A549 (cell line): ENCODE data around the gene KLHL29. TPM values are rescaled to one million over a fixed set of nuclear protein-coding genes. Genes with fewer than 3 reads are reported as not detected.

Experiments
- ATAC-seq, 2 experiments: fragments of 200-7000 bp in 1 of 2; fragments of >200 bp in 1 of 2; cut with Nextera tagmentation in 1 of 2; cut with Tn5 transposase in 1 of 2; 3 replicates each; pipeline versions ENCODE4 v1.8.0 to v1.9.1; 2018 to 2020; ENCODE audit warnings: mild to moderate bottlenecking in 1 of 2, moderate library complexity in 1 of 2
- CTCF ChIA-PET: fragments of 300-600 bp; sonication (Branson Sonifier 250); formaldehyde crosslinking; extraction: SDS; loops from one replicate; lab custom pipeline; 2021; ENCODE audit warnings: antibody characterized with exemption, inconsistent platforms; lab: Yijun Ruan, JAX
- POLR2A ChIA-PET: fragments of 350-600 bp; formaldehyde crosslinking; extraction: SDS; loops from one replicate; lab custom pipeline; 2021; ENCODE audit warnings: antibody characterized with exemption, inconsistent platforms; lab: Yijun Ruan, JAX
- DNase-seq, 2 experiments: peaks; one replicate each; pipeline versions ENCODE4 v3.0.0 to v3.0.0-alpha.2; 2011 to 2016; ENCODE audit warnings: low read depth in 1 of 2, low spot score in 1 of 2
- FAIRE-seq: peaks from 2 replicates; lab custom pipeline; 2011; peaks lifted over from hg19 to GRCh38; lab: Jason Lieb, UNC
- H3K27ac ChIP-seq, 2 experiments: fragments of >200 bp; sonication (Bioruptor Twin); formaldehyde crosslinking; 3 replicates each; pipeline ENCODE4 v1.5.1; 2016 to 2017
- H3K4me1 ChIP-seq: fragments of >200 bp; sonication (Bioruptor Twin); formaldehyde crosslinking; 3 replicates; pipeline ENCODE4 v1.6.1; 2016
- H3K4me2 ChIP-seq: fragments of >200 bp; sonication (Bioruptor Twin); formaldehyde crosslinking; 3 replicates; pipeline ENCODE4 v1.6.1; 2016
- H3K4me3 ChIP-seq: fragments of >200 bp; sonication (Bioruptor Twin); formaldehyde crosslinking; 3 replicates; pipeline ENCODE4 v1.5.1; 2016
- H3K9me3 ChIP-seq: fragments of >200 bp; sonication (Bioruptor Twin); formaldehyde crosslinking; 3 replicates; pipeline ENCODE4 v1.6.1; 2016
- ATOH8 ChIP-seq: fragments of 250-450 bp; sonication (Bioruptor Pico); IDR thresholded peaks from 2 replicates; pipeline ENCODE4 v1.5.0; 2020; ENCODE audit warnings: low read depth, mild to moderate bottlenecking, moderate library complexity
- BCL3 ChIP-seq: fragments of >200 bp; sonication (Bioruptor Twin); formaldehyde crosslinking; IDR thresholded peaks from 3 replicates; pipeline ENCODE4 v1.6.1; 2016
- CBX8 ChIP-seq: fragments of 200-600 bp; sonication (generic); IDR thresholded peaks from 2 replicates; pipeline ENCODE4 v1.6.1; 2016
- E2F6 ChIP-seq: IDR thresholded peaks from 2 replicates; pipeline ENCODE4 v1.6.1; 2012; ENCODE audit warnings: low read depth, borderline replicate concordance
- ELK1 ChIP-seq: fragments of 150-350 bp; IDR thresholded peaks from 2 replicates; pipeline ENCODE4 v1.6.1; 2014; ENCODE audit warnings: low read depth, mild to moderate bottlenecking, low read length
- FOSB ChIP-seq: fragments of 250-450 bp; sonication (Bioruptor Pico); IDR thresholded peaks from 2 replicates; pipeline ENCODE4 v1.5.0; 2020; ENCODE audit warnings: mild to moderate bottlenecking, moderate library complexity
- HMGXB4 ChIP-seq: fragments of 250-450 bp; sonication (Bioruptor Pico); IDR thresholded peaks from 2 replicates; pipeline ENCODE4 v1.5.0; 2021; ENCODE audit warnings: mild to moderate bottlenecking, moderate library complexity, borderline replicate concordance
- HOXA7 ChIP-seq: fragments of 250-450 bp; sonication (Bioruptor Pico); IDR thresholded peaks from 2 replicates; pipeline ENCODE4 v1.5.0; 2020; ENCODE audit warnings: mild to moderate bottlenecking, moderate library complexity
- HOXB13 ChIP-seq: fragments of 250-450 bp; sonication (Bioruptor Pico); IDR thresholded peaks from 2 replicates; pipeline ENCODE4 v1.5.0; 2020; ENCODE audit warnings: low read depth, mild to moderate bottlenecking, moderate library complexity
- JUN ChIP-seq, 2 experiments: fragments of >200 bp; sonication (Bioruptor Twin); formaldehyde crosslinking; IDR thresholded peaks; 2 replicates in 1 of 2; 3 replicates in 1 of 2; pipeline ENCODE4 v1.6.1; 2016 to 2017
- KDM5A ChIP-seq: fragments of 200-600 bp; sonication (generic); IDR thresholded peaks from 2 replicates; pipeline ENCODE4 v1.6.1; 2016; ENCODE audit warnings: antibody characterized with exemption, mild to moderate bottlenecking
- MAX ChIP-seq: IDR thresholded peaks from 2 replicates; pipeline ENCODE4 v1.6.1; 2012
- NFE2L2 ChIP-seq: fragments of 150-350 bp; conservative IDR thresholded peaks from 2 replicates; pipeline ENCODE4 v1.6.1; 2014; ENCODE audit warnings: low read length
- PBX3 ChIP-seq: IDR thresholded peaks from 2 replicates; pipeline ENCODE4 v1.6.1; 2012
- POLR2A ChIP-seq: IDR thresholded peaks from 2 replicates; pipeline ENCODE4 v1.6.1; 2012; ENCODE audit warnings: mild to moderate bottlenecking, low read length
- RAD21 ChIP-seq, 2 experiments: fragments of >200 bp in 1 of 2; sonication (Bioruptor Twin) in 1 of 2; formaldehyde crosslinking in 1 of 2; IDR thresholded peaks in 1 of 2; conservative IDR thresholded peaks in 1 of 2; 2 replicates in 1 of 2; 3 replicates in 1 of 2; pipeline ENCODE4 v1.6.1; 2012 to 2018; ENCODE audit warnings: inconsistent platforms in 1 of 2
- REST ChIP-seq: fragments of 200-600 bp; sonication (generic); IDR thresholded peaks from 2 replicates; pipeline ENCODE4 v1.6.1; 2016; ENCODE audit warnings: antibody characterized with exemption, mild to moderate bottlenecking, moderate library complexity
- RFX5 ChIP-seq: fragments of 450-650 bp; IDR thresholded peaks from 2 replicates; pipeline ENCODE4 v1.7.1; 2014; ENCODE audit warnings: antibody characterized with exemption, mild to moderate bottlenecking, moderate library complexity
- RNF2 ChIP-seq: fragments of 200-600 bp; sonication (generic); IDR thresholded peaks from 2 replicates; pipeline ENCODE4 v1.6.1; 2016; ENCODE audit warnings: low read depth, mild to moderate bottlenecking, antibody characterized with exemption, moderate library complexity, borderline replicate concordance
- SREBF2 ChIP-seq: fragments of 450-650 bp; IDR thresholded peaks from 2 replicates; pipeline ENCODE4 v1.6.1; 2014; ENCODE audit warnings: mild to moderate bottlenecking, moderate library complexity
- TFCP2L1 ChIP-seq: fragments of 250-450 bp; sonication (Bioruptor Pico); IDR thresholded peaks from 2 replicates; pipeline ENCODE4 v1.5.0; 2021; ENCODE audit warnings: mild to moderate bottlenecking
- WGBS: methylation state at CpG from one replicate; pipeline ENCODE4 v1.1.6; 2017; ENCODE audit errors: missing lambda C conversion rate; 5-methylcytosine and 5-hydroxymethylcytosine counted together
- polyA minus RNA-seq: library from RNA; depleted of rRNA, polyadenylated mRNA; stranded (reverse); fragments of >200 nt; gene quantifications from 2 replicates; pipeline ENCODE4 v1.2.3, GENCODE V29; 2011; rRNA and poly(A)+ RNA removed
- polyA plus RNA-seq, 4 experiments: library from polyadenylated mRNA; depleted of rRNA in 3 of 4; stranded (reverse); fragments of >200 nt; fragmentation: RNase III in 1 of 4; extraction: RNeasy Plus Mini Kit Qiagen cat#74134 plus additional on column Dnase treatment in 1 of 4; gene quantifications; 2 replicates in 3 of 4; 3 replicates in 1 of 4; pipeline ENCODE4 v1.2.3, GENCODE V29; 2011 to 2017

KLHL29 gene
- polyA plus RNA-seq (2011; rRNA removed) (1.3 and 1.6 TPM in 2 replicates), polyA plus RNA-seq (2017; fragmentation: RNase III; extraction: RNeasy Plus Mini Kit Qiagen cat#74134 plus additional on column Dnase treatment) (2.5 to 2.9 TPM (median 2.6 TPM) in 3 replicates), polyA minus RNA-seq (1.4 and 2.0 TPM in 2 replicates)
- polyA plus RNA-seq (2012; cell fraction: cytosol; rRNA removed) = 1.3 and 2.0 TPM in 2 replicates
- polyA plus RNA-seq (2012; cell fraction: nucleus; rRNA removed) = 8.2 and 8.9 TPM in 2 replicates

- peak within 1 kb of the TSS; percentile 73 for H3K4me3 ChIP-seq
- H3K4me2 ChIP-seq = peak within 1 kb of the TSS; percentile 96
- no peaks in the 10 kb centered on the region for H3K9me3 ChIP-seq
- ATAC-seq = peak; percentile 58 to 66
- CTCF ChIA-PET = interaction anchor here (0.6 to 1.7 kb wide), 3 partner anchors 10 to 377 kb away, joined by 3 to 6 read pairs (median 4); no protein-coding TSS in a partner anchor
- no peak for FAIRE-seq
- H3K4me1 ChIP-seq = peaks cover 14% of the 10 kb centered on the region
- POLR2A ChIA-PET = interaction anchor here (0.5 to 1.4 kb wide), 2 partner anchors 11 to 669 kb away, joined by 3 to 4 read pairs; no protein-coding TSS in a partner anchor
- H3K27ac ChIP-seq = peak within 1 kb of the TSS; percentile 75 to 90
- peak; percentile 62 to 89 for DNase-seq
- 15% methylated on average over 15 of the region's 91 CpGs for WGBS
- TF ChIP-seq ATOH8 (CRISPR knock-in tag) (0 out of 2 replicates have a peak, but pooled peaks have one; percentile 31), RAD21 (conservative IDR thresholded peaks at IDR 0.05 in 1 of 2, IDR thresholded peaks at IDR 0.05 in 1 of 2) (no peak), HMGXB4 (CRISPR knock-in tag) (no peak), KDM5A (no peak), JUN (IDR thresholded peaks at IDR 0.05) (peak in 1 of 2 experiments; percentile 56; a peak in 2 of 5 replicates), NFE2L2 (no peak), PBX3 (0 out of 2 replicates have a peak, but pooled peaks have one; percentile 24), CBX8 (no peak), RNF2 (no peak), REST (no peak), HOXA7 (CRISPR knock-in tag) (no peak), MAX (peak; percentile 18; the same call in 1 of the 2 replicates), POLR2A (peak; percentile 83), TFCP2L1 (no peak), ELK1 (no peak), FOSB (CRISPR knock-in tag) (no peak), RFX5 (no peak), HOXB13 (CRISPR knock-in tag) (0 out of 2 replicates have a peak, but pooled peaks have one; percentile 48), BCL3 (peak; percentile 77; the same call in 1 of the 3 replicates), E2F6 (0 out of 2 replicates have a peak, but pooled peaks have one; percentile 22), SREBF2 (no peak)
- TF ChIP-seq, all 56 proteins: peak for 8
Measured at GRCh38 chr2:23384551-23385343, at the start of gene KLHL29. Gene KLHL29 (plus strand): TSS chr2:23385179. CDS start chr2:23562197, 177,018 bp downstream.
